ENCODE measurements around the gene KRT6B.
A peak's percentile ranks its signal among the peaks of the same experiment; 100 is the strongest.
"Not testable (repeated sequence)": the region's sequence is repeated elsewhere in the genome, so short reads cannot be mapped to it uniquely, and the experiment has no call there.

Gene KRT6B

DNA sequence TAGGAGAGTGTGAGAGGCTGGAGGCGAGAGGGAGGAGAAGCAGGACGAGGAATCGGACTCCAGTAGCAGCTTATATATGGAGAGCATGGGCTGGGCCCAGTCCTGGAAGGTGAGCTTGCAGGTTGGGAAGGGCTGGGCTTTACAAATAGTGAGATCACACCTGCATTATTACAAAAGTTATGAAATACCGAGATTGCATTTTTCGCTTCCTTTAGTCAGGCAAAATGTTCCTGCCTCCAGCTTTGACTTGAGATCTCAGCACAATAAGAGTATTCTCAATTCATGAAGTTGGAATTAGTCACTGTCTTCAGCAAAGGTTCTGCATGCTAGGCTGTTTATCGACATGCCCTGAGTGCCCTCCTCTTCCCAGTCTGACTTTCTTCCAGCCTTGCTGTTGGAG is at the start of gene KRT6B:
KRT6B (minus strand) TSS at position 46 of the 400 bp plus-strand sequence. CDS start 68 bp downstream, outside the sequence.
- no peak for DNase-seq

DNA sequence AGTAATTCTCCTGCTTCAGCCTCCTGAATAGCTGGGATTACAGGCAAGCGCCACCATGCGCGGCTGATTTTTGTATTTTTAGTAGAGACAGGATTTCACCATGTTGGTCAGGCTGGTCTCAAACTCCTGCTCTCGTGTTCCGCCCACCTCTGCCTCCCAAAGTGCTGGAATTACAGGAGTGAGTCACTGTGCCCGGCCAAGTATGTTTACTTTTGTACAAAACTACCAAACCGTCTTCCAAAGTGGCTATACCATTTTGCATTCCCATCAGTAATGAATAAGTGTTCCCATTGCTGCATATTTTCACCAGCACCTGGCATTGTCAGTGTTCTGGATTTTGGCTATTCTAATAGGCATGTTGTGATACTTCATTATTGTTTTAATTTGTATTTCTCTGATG is 49.5 kb upstream of the KRT6B start:
- no peak for DNase-seq

DNA sequence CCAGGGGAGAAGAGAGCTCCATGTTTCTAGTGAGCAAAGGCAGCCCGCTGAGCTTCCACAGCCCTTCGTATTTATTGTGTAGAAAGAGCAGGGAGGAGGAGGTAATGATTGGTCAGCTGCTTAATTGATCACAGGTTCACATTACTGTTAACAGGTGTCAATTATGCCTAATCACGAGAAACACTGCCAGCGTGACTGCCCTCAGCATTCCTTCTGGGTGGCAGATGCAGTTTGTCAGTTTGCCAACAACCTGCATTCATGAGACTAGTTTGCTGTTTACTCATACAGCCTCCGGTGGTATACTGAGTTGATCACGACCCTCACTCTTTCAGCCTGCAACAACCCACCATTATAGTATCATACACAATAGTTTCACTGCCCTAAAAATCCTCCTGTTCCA is 48.6 kb upstream of the KRT6B start:
- DNase-seq: not testable (repeated sequence)

DNA sequence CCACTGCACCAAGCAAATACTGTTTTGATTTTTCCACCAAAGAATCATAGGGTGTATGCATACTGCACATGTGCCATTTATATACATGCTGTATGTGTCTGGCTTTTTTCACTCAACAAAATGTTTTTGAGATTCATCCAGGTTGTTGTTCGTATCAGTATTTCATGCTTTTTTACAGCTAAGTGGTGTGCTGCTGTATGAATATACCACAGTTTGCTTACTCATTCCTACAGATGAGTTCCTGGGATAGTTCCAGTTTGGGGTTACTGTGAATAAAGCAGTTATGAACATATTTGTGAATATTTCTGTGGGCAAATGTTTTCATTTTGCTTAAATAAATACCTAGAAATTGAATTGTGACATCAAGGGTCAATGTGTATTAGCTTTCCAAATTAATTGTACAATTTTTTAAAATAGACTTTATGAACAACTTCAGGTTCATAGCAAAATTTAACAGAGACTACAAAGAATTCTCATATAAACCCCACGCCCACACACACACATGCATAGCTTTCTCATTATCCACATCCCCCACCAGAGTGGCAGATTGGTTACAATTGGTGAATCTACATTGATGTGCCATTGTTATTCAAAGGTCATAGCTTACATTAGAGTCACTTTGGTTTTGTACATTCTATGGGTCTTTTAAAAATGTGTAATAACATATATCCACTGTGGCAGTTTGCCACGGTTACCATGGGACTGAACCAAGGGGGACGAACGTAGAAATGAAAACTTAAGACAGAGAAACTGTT is 48.0 kb upstream of the KRT6B start:
- DNase-seq: no peak

DNA sequence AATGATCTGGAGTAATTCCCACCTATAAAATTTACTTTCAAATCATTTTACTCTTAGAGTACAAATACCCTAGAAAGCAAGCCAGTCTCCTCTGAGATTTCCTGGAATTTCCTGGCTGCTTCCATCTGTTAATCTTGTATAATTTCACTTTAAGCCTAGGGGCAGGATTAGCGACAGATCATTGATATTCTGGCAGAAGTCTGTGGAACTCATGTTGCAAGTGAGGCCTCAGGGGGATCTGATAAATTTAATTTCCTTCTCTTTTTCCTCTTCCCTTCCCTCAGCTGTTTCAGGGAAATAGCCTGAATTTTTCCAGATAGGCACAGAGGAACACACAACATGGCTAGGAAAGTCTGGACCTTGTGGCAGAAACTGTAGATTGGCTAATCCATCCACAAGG is 47.0 kb upstream of the KRT6B start:
- DNase-seq: no peak

DNA sequence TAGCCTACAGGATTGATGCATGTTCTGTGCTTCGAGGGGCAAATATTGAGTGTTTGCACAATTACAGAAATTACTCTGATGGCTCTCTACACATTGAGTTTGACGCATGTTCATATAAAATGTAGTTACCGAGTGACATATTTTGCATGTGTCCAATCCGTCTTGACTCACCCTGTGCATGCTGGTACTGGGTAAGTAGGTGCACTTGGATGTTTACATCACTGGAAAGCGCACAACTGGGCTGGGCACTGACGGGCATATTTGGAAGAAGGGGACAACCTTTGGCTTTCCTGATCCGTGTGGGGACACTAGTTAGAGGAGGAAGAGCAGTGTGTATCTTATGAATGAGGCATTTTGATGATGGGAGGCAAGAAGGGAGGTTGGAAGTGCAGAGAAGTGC is 46.0 kb upstream of the KRT6B start:
- no peak for DNase-seq

DNA sequence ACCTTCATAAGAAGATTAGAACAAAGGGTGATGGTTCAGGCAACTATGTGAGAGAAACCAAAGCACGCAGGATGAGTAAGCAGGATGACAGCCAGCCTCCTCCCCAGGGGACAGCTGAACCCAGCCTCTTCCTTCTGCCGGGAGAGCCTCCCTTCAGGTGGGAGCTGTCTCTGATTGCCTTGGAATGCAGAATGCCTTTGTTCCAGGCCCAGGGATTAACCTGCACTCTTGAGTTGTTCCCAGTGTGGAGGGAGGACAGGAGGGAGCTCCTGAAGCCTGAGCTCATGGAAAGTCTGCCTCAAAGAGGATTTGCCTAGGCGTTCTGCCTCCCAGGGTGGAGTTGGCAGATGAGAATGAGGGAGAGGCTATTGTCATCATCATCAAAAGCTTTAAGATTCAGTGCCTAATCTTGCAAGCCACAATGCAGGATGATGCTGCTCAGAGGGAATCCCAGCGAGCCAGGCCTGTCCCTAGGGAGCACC is 44.7 kb upstream of the KRT6B start:
- no peak for DNase-seq

DNA sequence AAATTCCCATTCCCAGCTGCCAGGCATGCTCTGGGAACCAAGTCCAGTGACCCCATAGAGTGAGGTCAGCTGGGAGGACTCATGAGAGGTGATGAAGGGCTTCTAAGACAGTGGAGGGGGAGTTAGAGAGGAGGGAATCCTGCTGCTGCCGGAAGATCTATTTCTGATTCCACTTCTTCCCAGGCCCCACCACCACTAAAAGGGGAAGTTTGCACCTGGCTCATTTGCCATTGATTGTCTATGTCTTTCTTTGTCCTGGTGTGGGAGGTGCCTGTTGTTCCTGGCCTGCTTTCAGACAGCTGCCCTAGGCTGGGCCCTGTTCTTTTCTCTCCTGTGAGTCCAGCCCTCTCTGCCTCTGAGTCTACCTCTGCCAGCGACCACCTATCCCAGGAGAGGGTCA is 44.1 kb upstream of the KRT6B start:
- DNase-seq: peak; percentile 32

DNA sequence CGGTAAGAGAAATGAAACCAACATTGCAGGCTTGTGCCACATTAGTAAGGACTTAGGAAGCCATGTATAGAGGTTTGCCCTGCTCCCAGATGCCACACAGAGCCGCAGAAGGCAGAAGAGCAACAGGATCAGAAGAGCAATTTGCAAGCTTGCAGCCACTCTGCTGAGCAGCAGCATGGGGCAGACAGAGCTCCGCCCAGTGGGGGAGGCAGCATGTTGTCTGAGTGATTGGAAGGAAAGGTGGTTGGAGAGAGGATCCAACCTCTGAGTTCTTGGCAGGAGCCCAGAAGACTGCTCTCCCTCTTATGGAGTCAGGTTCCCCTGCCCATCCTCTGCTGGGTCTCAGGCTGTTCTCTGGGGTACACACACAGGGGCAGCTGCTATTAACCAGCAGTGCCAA is 43.4 kb upstream of the KRT6B start:
- DNase-seq: peak; percentile 64

DNA sequence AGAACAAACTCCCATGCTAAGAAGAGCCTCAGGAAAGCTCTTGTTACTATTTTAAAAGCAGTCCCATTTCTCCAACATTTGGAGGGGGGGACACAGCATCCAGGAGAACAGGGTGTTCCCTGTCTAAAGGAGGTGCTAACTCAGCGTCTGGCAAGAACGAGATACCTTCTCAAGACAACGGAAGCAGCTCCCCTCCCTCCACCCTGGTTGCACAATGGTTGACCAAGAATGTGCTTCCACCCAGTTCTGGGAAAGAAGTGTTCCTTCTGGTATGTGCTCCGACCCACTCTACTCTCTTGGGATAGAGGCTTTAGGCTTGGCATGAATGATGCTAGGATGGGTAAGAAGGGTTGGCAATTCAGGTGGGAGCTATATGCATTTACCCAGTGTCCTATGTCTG is 42.6 kb upstream of the KRT6B start:
- DNase-seq: no peak

DNA sequence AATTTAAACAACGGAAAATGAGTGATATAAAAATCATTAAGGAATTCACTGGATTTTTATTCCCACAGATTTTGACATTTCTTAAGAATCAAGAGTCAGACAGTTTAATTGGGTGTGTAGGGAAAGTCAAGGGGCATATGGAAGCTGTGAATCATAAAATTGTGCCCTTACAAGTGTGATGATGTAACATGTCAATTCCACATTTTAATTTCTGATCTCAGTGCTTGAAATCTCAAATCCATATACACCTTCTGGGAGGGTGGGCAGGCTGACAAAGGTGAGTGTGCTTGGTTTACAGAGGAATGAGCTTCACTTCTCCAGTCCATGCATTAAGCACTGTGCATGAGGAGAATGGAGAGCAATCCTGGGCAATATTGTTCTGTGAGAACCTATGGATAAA is 42.2 kb upstream of the KRT6B start:
- no peak for DNase-seq

DNA sequence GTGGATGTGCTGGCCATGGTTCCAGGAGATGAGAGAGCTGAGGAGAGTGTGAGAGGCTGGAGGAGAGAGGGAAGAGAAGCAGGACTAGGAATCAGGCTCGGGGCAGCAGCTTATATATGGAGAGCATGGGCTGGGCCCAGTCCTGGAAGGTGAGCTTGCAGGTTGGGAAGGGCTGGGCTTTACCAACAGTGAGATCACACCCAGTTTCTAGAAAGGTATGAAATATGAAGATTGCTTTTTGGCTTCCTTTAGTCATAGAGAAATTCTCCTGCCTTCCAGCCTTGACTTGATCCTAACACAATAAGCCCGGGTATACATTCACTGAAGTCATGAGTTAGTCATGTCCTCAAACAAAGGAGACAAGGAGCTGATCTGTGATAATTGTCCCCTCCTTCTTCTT is 41.2 kb upstream of the KRT6B start, which contains the start of gene KRT6A:
KRT6A (minus strand) TSS at position 86 of the 400 bp plus-strand sequence; CDS start at position 17, 69 bp downstream.
- no peak for DNase-seq

DNA sequence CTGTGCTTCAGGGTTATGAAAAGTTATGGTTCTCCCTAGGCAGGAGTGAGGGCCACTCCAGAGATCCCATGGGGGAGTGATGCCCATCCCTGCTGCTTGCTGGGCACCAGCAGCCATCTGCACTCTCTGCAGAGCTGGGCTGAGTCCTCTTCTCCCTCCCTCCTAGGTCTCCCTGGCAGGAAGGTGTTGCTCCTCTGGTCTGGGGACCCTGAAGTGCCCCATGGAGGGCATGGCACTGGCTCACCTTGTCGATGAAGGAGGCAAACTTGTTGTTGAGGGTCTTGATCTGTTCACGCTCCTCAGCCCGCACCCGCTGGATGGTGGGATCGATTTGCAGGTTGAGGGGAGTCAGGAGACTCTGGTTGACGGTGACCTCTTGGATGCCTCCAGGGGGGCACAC is 40.5 kb upstream of the KRT6B start:
- DNase-seq: not testable (repeated sequence)

DNA sequence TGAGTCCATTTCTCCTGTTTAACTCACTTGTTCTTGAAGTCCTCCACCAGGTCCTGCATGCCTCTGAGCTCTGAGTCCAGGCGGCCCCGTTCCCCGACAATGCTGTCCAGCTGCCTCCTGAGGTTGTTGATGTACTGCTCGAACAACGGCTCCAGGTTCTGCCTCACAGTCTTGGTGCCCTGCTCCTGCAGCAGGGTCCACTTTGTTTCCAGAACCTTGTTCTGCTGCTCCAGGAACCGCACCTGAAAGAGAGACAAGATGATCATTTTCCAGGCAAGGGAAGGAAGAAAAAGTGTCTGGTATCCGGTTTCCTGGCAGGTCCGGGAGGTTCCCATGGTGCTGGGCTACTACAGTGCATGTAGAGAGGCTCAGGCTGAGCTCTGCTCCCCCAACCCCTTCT is 39.5 kb upstream of the KRT6B start:
- DNase-seq: not testable (repeated sequence)

DNA sequence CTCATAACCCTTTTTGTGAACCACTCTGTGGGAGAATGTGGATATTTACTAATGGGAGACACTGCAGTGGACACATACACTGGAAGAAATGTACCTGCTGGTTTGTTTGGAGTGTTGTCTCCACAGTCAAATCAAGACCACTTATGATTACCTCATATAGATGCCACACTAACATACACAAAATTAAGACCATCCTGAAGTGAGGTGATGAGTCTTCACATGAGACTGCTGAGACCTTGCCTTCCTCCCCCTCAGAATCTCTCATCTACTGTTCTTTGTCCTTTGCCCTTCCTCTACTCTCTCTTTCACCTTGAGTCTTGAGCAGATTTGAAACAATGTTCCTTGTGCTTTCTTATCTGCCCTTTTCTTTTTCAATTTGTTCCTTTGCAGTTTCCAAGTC is 36.8 kb upstream of the KRT6B start:
- no peak for DNase-seq

DNA sequence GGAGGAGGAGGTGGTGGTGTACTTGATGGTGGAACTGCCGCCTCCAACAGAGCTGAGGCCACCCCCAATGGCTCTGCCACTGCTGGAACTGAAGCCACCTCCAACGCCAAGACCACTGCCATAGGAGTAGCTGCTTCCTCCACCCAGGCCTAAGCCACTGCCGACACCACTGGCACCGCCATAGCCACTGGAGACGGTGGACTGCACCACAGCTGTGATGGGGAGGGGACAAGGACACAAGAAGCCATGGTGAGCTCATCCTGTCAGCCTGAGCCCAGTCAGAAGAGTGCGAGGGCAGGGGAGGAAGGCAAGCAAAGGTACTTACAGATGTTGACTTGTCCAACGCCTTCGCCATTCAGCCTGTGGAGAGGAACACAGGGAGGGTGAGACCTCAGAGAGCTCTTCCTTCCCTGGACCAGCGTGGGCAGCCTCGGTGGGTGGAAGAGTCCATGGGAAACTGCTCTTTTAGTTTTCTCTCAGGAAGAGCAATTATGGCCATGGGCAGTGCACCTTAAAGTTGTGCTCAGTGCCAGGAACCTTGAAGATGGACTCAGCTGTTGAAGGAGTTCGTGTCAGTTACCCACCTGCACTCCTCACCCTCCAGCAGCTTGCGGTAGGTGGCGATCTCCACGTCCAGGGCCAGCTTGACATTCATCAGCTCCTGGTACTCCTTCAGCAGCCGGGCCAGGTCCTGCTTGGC is 35.9 kb upstream of the KRT6B start:
- DNase-seq: not testable (repeated sequence)

DNA sequence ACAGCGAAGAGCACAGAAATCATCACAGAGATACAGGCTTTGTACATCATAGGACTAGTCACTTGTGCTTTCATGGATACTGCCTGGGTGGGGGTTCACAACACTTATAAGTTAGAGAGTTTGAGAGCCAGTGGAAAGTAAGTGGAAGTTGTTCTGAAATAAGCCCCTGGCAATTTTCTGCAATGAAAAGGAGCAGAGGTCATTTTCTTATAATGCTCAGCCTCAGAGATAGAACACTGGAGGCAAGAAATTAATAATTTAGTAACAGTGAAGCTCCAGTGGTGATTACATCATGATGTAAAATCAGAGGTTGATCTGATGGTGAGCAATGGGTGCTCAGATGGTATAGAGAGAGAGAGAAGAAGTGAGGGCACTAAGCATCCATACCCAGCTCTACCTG is 35.3 kb upstream of the KRT6B start:
- DNase-seq: no peak

DNA sequence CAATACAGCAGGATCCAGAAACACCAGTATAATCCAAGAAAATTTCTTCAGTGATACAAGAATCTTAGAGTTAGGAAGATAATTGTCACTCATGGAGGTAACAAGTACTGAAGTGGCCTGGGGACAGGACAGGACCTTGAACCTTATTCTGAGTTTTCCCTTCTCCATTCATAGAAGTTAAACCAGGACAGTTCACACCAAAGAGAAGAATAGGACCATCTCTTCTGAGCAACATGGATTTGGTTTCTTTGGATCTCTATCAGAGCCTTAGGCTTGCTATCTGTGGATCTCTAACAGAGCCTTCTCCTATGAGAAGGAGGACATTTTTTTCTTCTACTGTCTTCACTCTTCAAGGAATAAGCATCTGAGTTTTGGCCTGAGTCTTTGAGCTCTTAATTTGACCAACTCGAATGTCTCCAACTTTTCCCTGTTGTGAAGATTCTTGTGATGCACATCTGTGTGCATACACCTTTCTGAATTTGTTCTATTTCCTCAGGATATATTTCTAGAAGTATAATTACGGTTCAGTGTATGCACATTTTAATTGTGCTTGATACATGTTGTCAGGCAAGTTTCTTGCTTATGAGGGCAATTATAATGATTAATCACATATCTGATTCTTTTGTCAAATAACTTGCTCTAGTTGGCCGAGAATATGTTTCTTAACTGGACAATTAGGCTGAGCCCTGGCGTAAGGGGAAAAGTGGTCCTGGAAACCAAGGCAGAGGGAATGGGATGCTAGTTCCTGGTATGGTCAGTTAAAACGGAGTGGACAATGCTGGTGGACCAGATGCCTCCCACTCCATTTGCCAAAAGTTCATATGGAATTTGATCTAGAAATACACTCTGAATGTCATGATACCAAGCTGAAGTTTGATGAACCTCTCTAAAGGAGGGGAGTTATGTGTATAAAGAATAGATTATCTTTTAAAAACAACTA is 34.5 kb upstream of the KRT6B start:
- no peak for DNase-seq

DNA sequence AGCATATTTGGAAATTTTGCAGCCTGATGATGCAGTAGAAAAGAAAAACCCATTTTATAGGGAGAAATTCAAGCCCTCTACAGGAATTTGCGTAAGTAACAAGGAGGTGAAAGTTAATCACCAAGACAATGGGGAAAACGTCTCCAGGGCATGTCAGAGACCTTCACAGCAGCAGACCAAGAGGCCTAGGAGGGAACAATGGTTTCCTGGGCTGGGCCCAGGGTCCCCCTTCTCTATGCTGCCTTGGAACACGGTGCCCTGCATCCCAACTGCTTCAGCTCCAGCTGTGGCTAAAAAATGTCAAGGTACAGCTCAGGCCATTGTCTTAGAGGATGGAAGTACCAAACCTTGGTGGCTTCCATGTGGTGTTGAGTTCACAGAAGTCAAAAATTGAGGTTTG is 28.1 kb upstream of the KRT6B start:
- no peak for DNase-seq

DNA sequence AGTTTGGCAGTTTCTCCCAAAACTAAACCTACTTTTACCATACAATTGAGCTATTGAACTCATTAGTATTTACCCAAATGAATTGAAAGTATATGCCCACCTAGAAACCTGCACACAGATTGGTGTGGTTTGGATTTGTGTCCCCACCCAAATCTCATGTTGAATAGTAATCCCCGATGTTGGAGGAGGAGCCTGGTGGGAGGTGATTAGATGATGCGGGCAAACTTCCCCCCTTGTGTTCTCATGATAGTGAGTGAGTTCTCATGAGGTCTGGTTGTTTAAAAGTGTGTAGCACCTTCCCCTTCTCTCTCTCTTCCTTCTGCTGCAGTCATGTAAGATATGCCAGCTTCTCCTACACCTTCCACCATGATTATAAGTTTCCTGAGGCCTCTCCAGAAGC is 25.7 kb upstream of the KRT6B start:
- no peak for DNase-seq

DNA sequence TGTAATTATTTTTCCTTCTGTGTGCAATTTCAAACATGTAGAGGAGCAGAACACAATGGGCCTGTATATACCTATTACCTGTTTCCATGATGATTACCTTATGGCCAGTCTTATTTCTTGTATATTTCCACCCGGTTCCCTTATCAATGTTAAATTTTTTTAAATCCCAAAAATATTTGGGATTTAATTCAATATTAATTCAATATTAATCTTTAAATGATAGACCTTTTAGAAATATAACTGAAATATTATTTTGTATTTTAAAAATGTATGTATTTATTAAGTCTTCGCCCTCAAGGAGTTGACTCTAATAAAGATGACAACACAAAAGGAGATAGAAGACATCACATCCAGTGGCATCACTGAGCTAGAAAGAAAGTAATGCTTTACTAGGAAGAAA is 22.3 kb upstream of the KRT6B start:
- no peak for DNase-seq

DNA sequence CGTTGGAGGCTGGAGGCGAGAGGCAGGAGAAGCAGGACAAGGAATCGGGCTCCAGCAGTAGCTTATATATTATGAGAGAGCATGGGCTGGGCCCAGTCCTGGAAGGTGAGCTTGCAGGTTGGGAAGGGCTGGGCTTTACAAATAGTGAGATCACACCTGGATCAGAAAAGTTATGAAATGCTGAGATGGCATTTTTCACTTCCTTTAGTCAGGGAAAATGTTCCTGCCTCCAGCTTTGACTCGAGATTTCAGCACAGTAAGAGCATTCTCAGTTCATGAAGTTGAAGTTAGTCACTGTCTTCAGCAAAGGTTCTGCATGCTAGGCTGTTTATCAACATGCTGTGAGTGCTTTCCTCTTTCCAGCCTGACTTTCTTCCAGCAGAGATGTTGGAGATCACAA is 21.8 kb upstream of the KRT6B start, which contains the start of gene KRT6C:
KRT6C (minus strand) TSS at position 38 of the 400 bp plus-strand sequence. CDS start 68 bp downstream, outside the sequence.
- DNase-seq: no peak

DNA sequence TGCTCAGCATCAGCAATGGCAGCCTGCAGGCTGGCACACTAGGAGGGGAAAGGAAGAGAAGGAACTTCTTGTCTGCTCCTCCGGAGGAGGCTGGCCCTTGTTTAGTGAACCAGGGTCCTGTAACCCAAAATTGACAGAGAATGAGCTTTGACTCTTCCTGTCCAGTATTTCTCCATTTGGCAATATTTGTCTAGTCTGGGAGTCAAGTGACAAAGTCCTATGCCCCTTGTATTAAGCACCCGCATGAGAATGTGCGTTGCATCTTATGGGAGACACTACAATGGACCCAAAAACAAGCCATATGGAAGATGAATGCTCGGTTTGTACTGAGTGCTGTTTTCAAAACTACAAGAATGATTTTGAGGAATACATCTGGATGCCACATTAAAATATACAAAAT is 17.9 kb upstream of the KRT6B start:
- DNase-seq: no peak

Measured in NCI-H510A (cell line).